Mesodermal cell (in vitro differentiated cells): ENCODE data around the gene ARID2.

Experiments
- H3K27ac ChIP-seq: 2 replicates; pipeline ENCODE4 v1.7.0; 2013; ENCODE audit warnings: mild to moderate bottlenecking, low read depth, low read length, moderate library complexity; ENCODE audit not compliant: severe bottlenecking
- H3K36me3 ChIP-seq: 2 replicates; pipeline ENCODE4 v1.7.1; 2013; ENCODE audit warnings: mild to moderate bottlenecking, low read length, moderate library complexity; ENCODE audit not compliant: control insufficient read depth, insufficient read depth
- H3K4me1 ChIP-seq: one replicate; pipeline ENCODE4 v1.7.1; 2013; ENCODE audit warnings: mild to moderate bottlenecking, low read length; ENCODE audit not compliant: insufficient read depth, control insufficient read depth, poor library complexity, severe bottlenecking
- H3K4me3 ChIP-seq: 2 replicates; pipeline ENCODE4 v1.7.0; 2013; ENCODE audit warnings: low read length, control low read depth, mild to moderate bottlenecking; ENCODE audit not compliant: insufficient read depth, poor library complexity, severe bottlenecking; ENCODE audit errors: extremely low read depth
- H3K9me3 ChIP-seq: 2 replicates; pipeline ENCODE4 v1.7.1; 2013; ENCODE audit warnings: mild to moderate bottlenecking, low read length, moderate library complexity; ENCODE audit not compliant: control insufficient read depth
- WGBS, 2 experiments: methylation state at CpG; one replicate each; pipeline ENCODE4 v1.1.5; 2013; ENCODE audit warnings: missing lambda C conversion rate in 2 of 2; ENCODE audit not compliant: insufficient coverage in 2 of 2; 5-methylcytosine and 5-hydroxymethylcytosine counted together

The ARID2 gene

GRCh38 chr12:45794422-45794821, 64.9 kb downstream of the ARID2 start:
- peaks cover 12% of the 10 kb centered on the region for H3K36me3 ChIP-seq
- 97 to 100% methylated on average over 1 to 5 of the region's 5 CpGs for WGBS, 2 experiments

GRCh38 chr12:45801625-45802024, 72.1 kb downstream of the ARID2 start:
- no peak overlapping the region for H3K4me3 ChIP-seq
- no peaks in the 10 kb centered on the region for H3K9me3 ChIP-seq
- no peaks in the 10 kb centered on the region for H3K4me1 ChIP-seq
- 100% methylated on average over 2 of the region's 2 CpGs; no CpG with 5 or more reads in 1 of the 2 experiments for WGBS, 2 experiments
- peaks cover 9% of the 10 kb centered on the region for H3K36me3 ChIP-seq
- H3K27ac ChIP-seq: no peak overlapping the region

More at GRCh38 chr12:45794422-45794821, 64.9 kb downstream of the ARID2 start:
- H3K4me3 ChIP-seq: no peak overlapping the region
- H3K9me3 ChIP-seq: no peaks in the 10 kb centered on the region
- H3K27ac ChIP-seq: no peak overlapping the region
- H3K4me1 ChIP-seq: no peaks in the 10 kb centered on the region

GRCh38 chr12:45803111-45803510, 73.6 kb downstream of the ARID2 start:
- no peaks in the 10 kb centered on the region for H3K4me1 ChIP-seq
- H3K9me3 ChIP-seq: no peaks in the 10 kb centered on the region
- no peak overlapping the region for H3K4me3 ChIP-seq
- no peak overlapping the region for H3K27ac ChIP-seq
- peaks cover 8% of the 10 kb centered on the region for H3K36me3 ChIP-seq

DNA sequence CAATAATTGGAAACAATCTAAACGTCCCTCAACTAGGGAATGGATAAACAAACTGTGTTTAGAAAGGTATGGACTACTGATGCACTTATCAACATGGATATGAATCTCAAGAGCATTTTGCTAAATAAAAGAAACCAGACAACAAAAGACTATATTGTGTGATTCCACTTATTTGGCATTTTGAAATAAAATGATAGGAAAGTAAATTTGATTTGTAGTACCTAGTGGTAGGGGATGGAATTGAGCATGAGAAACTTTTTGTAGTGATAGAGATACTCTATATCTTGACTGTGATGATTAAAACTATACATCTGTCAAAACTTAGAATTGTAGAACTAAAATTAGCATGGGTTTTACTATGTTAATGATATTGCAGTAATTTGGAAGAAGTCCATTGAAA, 87.1 kb downstream of the ARID2 start:
- Histone ChIP-seq H3K4me3 (no peak overlapping the region), H3K27ac (no peak overlapping the region), H3K9me3 (no peaks in the 10 kb centered on the region), H3K36me3 (peaks cover 21% of the 10 kb centered on the region), H3K4me1 (no peaks in the 10 kb centered on the region)
- 100% methylated on average over 1 of the region's 1 CpG; no CpG with 5 or more reads in 1 of the 2 experiments for WGBS, 2 experiments

DNA sequence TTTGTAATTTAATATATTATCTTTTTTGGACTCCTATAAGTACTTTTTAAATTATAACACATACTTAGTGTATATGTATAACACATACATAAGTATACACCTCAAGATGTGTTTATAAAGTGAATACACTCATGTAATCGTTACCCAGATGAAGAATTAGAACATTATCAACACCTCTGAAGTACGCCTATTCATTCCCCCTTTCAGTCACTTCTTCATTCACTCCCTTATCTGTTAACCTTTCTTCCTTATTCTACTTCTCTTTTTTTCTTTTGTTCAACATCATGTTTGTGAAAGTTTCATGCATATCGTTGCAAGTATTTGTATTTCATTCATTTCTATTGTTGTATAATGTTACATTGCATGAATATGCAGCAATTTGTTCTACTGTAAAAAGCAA, 98.5 kb downstream of the ARID2 start:
- Histone ChIP-seq H3K9me3 (no peaks in the 10 kb centered on the region), H3K4me3 (no peak overlapping the region), H3K4me1 (no peaks in the 10 kb centered on the region), H3K36me3 (peaks cover 30% of the 10 kb centered on the region), H3K27ac (no peak overlapping the region)
- WGBS, 2 experiments: 83 to 100% methylated on average over 1 of the region's 3 CpGs

DNA sequence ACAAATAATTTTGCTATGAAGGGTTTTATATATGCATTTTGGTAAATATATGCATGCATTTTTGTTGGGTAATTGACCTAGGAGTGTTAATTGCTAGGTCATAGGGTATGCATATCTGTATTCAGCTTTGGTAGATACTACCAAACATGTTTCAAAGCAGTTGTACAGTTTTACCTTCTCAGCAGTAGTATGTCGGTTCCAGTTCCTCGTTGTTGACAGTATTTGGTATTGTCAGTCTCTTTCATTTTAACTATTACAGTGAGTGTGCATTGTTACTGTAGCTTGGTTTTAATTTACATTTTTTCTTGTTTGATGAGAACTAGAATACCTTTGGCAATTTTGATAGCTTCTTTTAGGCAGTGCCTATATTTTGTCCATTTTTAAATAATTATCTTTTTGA, 98.9 kb downstream of the ARID2 start:
- Histone ChIP-seq H3K4me3 (no peak overlapping the region), H3K36me3 (peaks cover 28% of the 10 kb centered on the region), H3K27ac (no peak overlapping the region), H3K9me3 (no peaks in the 10 kb centered on the region), H3K4me1 (no peaks in the 10 kb centered on the region)
- no CpG with 5 or more reads among the region's 2 CpGs for WGBS, 2 experiments

DNA sequence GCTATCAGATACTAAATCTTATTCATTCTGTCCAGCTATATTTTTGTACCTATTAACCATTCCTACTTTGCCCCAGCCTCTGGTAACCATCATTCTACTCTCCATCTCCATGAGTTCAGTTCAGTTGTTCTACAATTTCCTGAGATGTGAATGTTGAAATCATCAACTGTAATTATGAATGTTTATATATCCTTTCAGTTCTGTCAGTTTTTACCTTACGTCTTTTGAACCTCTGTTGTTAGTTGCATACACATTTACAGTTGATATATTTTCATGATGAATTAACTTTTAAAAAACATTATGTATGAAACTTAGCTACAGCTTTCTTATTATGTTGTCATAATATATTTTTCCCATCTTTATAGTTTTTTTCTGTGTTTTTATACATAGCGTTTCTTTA, 102.1 kb downstream of the ARID2 start:
- no CpG with 5 or more reads among the region's 2 CpGs for WGBS, 2 experiments
- Histone ChIP-seq H3K9me3 (no peaks in the 10 kb centered on the region), H3K4me1 (no peaks in the 10 kb centered on the region), H3K27ac (no peak overlapping the region), H3K36me3 (peaks cover 24% of the 10 kb centered on the region), H3K4me3 (no peak overlapping the region)

DNA sequence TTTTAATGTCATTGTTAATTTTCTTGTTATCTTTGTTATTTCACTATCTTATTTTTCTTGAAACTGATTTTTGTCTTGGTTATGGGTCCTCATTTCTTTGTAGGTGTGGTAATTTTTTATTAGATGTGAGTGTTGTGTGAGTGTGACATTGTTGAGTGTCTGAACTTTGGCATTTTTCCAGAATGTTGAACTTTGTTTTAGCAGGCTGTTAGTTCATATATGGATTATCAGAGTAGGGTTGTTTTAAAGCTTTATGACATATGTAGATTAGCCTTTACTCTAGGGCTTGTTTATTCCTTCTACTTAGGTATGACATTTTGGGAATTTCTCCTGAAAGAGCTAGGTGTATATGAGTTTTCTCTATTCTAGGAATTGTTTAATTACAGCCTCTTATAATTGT, 103.9 kb downstream of the ARID2 start:
- Histone ChIP-seq H3K27ac (no peak overlapping the region), H3K36me3 (peaks cover 32% of the 10 kb centered on the region), H3K9me3 (no peaks in the 10 kb centered on the region), H3K4me1 (no peaks in the 10 kb centered on the region), H3K4me3 (no peak overlapping the region)

GRCh38 chr12:45834809-45835208, 105.3 kb downstream of the ARID2 start:
- H3K4me1 ChIP-seq: no peaks in the 10 kb centered on the region

GRCh38 chr12:45839917-45840316, 110.4 kb downstream of the ARID2 start:
- no peaks in the 10 kb centered on the region for H3K4me1 ChIP-seq
- H3K9me3 ChIP-seq: no peaks in the 10 kb centered on the region
- no peak overlapping the region for H3K27ac ChIP-seq
- no peak overlapping the region for H3K4me3 ChIP-seq
- no CpG with 5 or more reads among the region's 1 CpG for WGBS, 2 experiments
- peaks cover 51% of the 10 kb centered on the region for H3K36me3 ChIP-seq

More at GRCh38 chr12:45834809-45835208, 105.3 kb downstream of the ARID2 start:
- no peak overlapping the region for H3K27ac ChIP-seq
- no peak overlapping the region for H3K4me3 ChIP-seq
- H3K9me3 ChIP-seq: no peaks in the 10 kb centered on the region
- peaks cover 42% of the 10 kb centered on the region for H3K36me3 ChIP-seq
- WGBS, 2 experiments: no CpG with 5 or more reads among the region's 1 CpG

DNA sequence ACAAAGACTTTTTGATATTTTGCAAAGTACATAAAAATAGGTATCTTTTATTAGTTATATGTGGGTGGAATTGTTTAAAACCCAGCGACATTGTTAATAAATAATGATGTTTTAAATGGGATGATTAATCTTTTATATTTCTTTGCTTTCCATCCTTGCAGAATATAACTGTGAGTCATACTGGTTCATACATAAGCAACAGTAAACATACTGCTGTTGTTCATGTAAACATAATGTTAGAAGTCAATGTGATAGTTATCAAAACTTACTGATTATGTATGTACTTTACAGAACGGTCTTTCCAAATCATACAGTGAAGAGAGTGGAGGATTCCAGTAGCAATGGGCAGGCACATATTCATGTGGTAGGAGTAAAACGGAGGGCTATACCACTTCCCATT, 119.8 kb downstream of the ARID2 start:
- H3K27ac ChIP-seq: no peak overlapping the region
- H3K4me3 ChIP-seq: no peak overlapping the region
- peaks cover 49% of the 10 kb centered on the region for H3K36me3 ChIP-seq
- no CpG with 5 or more reads among the region's 3 CpGs for WGBS, 2 experiments
- H3K9me3 ChIP-seq: no peaks in the 10 kb centered on the region
- H3K4me1 ChIP-seq: no peaks in the 10 kb centered on the region

DNA sequence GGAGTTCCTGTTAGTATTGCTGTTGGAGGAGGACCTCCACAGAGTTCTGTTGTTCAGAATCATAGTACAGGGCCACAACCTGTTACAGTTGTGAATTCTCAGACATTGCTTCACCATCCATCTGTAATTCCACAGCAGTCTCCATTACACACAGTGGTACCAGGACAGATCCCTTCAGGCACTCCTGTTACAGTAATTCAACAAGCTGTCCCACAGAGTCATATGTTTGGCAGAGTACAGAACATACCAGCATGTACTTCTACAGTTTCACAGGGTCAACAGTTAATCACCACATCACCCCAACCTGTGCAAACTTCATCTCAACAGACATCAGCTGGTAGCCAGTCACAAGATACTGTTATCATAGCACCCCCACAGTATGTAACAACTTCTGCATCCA, 120.8 kb downstream of the ARID2 start:
- H3K9me3 ChIP-seq: no peaks in the 10 kb centered on the region
- no peak overlapping the region for H3K27ac ChIP-seq
- H3K36me3 ChIP-seq: peaks cover 51% of the 10 kb centered on the region
- no peak overlapping the region for H3K4me3 ChIP-seq
- H3K4me1 ChIP-seq: no peaks in the 10 kb centered on the region
